Ovary (tissue), 9 donors: ENCODE results near the gene ADCY6. TPM values are rescaled to one million over a fixed set of nuclear protein-coding genes. Genes with fewer than 3 reads are reported as not detected.

Experiments used
- DNase-seq, 5 donors: peaks; one replicate each; pipeline ENCODE4 v3.0.0-alpha.2; 2019 to 2020
- H3K27ac ChIP-seq, 2 donors: fragments of 200-600 bp; one replicate each; pipeline versions ENCODE4 v1.5.1 to v1.8.0; 2019 to 2022
- H3K27me3 ChIP-seq: fragments of 200-600 bp; one replicate; pipeline ENCODE4 v1.8.0; 2022
- H3K36me3 ChIP-seq: fragments of 200-600 bp; sonication (generic); one replicate; pipeline ENCODE4 v1.5.1; 2019
- H3K4me1 ChIP-seq: one replicate; pipeline ENCODE4 v1.8.1; 2013; ENCODE audit warnings: mild to moderate bottlenecking, moderate library complexity; ENCODE audit not compliant: insufficient read depth
- H3K4me3 ChIP-seq: fragments of 200-600 bp; sonication (generic); one replicate; pipeline ENCODE4 v1.5.1; 2017
- H3K9me3 ChIP-seq, 2 donors: fragments of 200-600 bp in 1 of 2; sonication (generic) in 1 of 2; one replicate each; pipeline versions ENCODE4 v1.5.1 to v1.8.1; 2013 to 2019; ENCODE audit warnings: mild to moderate bottlenecking in 1 of 2, moderate library complexity in 1 of 2
- EP300 ChIP-seq: sonication (generic); formaldehyde crosslinking; IDR thresholded peaks from one replicate; pipeline ENCODE4 v1.6.1; 2017; ENCODE audit warnings: antibody characterized with exemption
- POLR2A ChIP-seq: fragments of 450-650 bp; IDR thresholded peaks from one replicate; pipeline ENCODE4 v1.6.1; 2017; ENCODE audit warnings: antibody characterized with exemption, mild to moderate bottlenecking, moderate library complexity
- WGBS, 3 donors: extraction: QIAGEN DNeasy Blood & Tissue Kit in 1 of 3; methylation state at CpG; one replicate each; pipeline versions ENCODE4 v1.1.5 to v1.1.7; 2013 to 2017; 5-methylcytosine and 5-hydroxymethylcytosine counted together
- intact Hi-C, 4 donors: fragments of 100-400 bp; cut with DNase I; formaldehyde crosslinking; loops; one replicate each; pipeline versions ENCODE4 v1.11.0 to v1.15.1; 2022 to 2023
- microRNA-seq, 3 donors: library from miRNA; unstranded; fragments of <30 nt; microRNA quantifications; one replicate each; pipeline versions ENCODE4 to v1.2.0, GENCODE V29; 2019 to 2020
- polyA plus RNA-seq, 2 donors: library from polyadenylated mRNA; stranded (reverse); fragments of 200-250 nt in 1 of 2; fragments of 350-450 nt in 1 of 2; fragmentation: Illumina TruSeq in 1 of 2; extraction: RNeasy Lipid Tissue Mini Kit (QIAGEN cat#74804) in 1 of 2; gene quantifications; one replicate each; pipeline ENCODE4 v1.2.3, GENCODE V29; 2013 to 2014
- small RNA-seq: library from RNA; depleted of rRNA; stranded (forward); fragments of <200 nt; gene quantifications from one replicate; pipeline ENCODE3, GENCODE V24; 2016
- total RNA-seq, 7 donors: library from RNA; depleted of rRNA in 2 of 7; stranded (reverse); fragments of >200 nt in 2 of 7; fragmentation: NEBNext Ultra II Directional in 3 of 7; extraction: Animal tissue kit (Norgen Biotek cat#: 25700) in 3 of 7; gene quantifications; one replicate each; pipeline versions ENCODE4 v1.1.0 to v1.2.4, GENCODE V29; 2016 to 2023
- TF ChIP-seq, protein P1 (sequence below), 3 donors: fragments of 450-650 bp in 2 of 3; fragments of 200-600 bp in 1 of 3; IDR thresholded peaks; one replicate each; pipeline versions ENCODE4 v1.5.1 to v1.8.0; 2016 to 2022; ENCODE audit warnings: antibody characterized with exemption in 3 of 3, mild to moderate bottlenecking in 1 of 3
- donor health status: DM: no; HTN: no; CAD: no; lungs with moderate emphysema.
- donor health status: DM: no; HTN: no; CAD: no.
- donor health status: Bipolar disorder and iron deficiency.
- donor health status: DM: yes; HTN: yes; CAD: no.
- donor health status: DM: no; HTN: no; CAD: no.
- donor health status: DM: yes; HTN: yes; CAD: no.

Gene ADCY6
- total and polyA plus RNA-seq, 9 donors, result 14.8 to 83.3 (median 40.6) TPM

DNA sequence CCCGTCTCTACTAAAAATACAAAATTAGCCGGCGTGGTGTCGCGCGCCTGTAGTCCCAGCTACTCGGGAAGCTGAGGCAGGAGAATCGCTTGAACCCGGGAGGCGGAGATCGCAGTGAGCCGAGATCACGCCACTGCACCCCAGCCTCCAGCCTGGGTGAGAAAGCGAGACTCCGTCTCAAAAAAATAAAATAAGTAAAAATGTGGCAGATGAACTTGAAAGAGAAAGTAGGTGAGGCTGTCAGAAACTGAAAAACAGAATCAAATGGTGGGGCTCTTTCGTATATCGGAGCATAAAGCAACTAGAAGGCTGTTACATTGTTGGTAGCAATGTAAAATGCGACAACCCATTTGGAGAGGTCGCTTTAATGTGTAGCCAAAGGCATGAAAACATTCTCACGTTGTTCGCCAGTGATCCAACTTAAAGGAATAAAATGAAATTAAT is 71.6 kb downstream of the ADCY6 start:
- Histone ChIP-seq H3K9me3 (no peaks in the 10 kb centered on the region), H3K27ac (peak overlapping the region; percentile 68 to 89), H3K27me3 (no peaks in the 10 kb centered on the region), H3K36me3 (no peaks in the 10 kb centered on the region), H3K4me1 (peaks cover 2% of the 10 kb centered on the region), H3K4me3 (peak overlapping the region; percentile 49)
- no peak for DNase-seq
- intact Hi-C loops, result no loop called here
- no peak for TF ChIP-seq EP300
- no peak for TF ChIP-seq POLR2A
- TF ChIP-seq, protein P1, sequence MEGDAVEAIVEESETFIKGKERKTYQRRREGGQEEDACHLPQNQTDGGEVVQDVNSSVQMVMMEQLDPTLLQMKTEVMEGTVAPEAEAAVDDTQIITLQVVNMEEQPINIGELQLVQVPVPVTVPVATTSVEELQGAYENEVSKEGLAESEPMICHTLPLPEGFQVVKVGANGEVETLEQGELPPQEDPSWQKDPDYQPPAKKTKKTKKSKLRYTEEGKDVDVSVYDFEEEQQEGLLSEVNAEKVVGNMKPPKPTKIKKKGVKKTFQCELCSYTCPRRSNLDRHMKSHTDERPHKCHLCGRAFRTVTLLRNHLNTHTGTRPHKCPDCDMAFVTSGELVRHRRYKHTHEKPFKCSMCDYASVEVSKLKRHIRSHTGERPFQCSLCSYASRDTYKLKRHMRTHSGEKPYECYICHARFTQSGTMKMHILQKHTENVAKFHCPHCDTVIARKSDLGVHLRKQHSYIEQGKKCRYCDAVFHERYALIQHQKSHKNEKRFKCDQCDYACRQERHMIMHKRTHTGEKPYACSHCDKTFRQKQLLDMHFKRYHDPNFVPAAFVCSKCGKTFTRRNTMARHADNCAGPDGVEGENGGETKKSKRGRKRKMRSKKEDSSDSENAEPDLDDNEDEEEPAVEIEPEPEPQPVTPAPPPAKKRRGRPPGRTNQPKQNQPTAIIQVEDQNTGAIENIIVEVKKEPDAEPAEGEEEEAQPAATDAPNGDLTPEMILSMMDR (IDR thresholded peaks at IDR 0.05), result no peak
- WGBS, 3 donors, result 4 to 8% (median 5%) methylated on average over 21 of the region's 21 CpGs

DNA sequence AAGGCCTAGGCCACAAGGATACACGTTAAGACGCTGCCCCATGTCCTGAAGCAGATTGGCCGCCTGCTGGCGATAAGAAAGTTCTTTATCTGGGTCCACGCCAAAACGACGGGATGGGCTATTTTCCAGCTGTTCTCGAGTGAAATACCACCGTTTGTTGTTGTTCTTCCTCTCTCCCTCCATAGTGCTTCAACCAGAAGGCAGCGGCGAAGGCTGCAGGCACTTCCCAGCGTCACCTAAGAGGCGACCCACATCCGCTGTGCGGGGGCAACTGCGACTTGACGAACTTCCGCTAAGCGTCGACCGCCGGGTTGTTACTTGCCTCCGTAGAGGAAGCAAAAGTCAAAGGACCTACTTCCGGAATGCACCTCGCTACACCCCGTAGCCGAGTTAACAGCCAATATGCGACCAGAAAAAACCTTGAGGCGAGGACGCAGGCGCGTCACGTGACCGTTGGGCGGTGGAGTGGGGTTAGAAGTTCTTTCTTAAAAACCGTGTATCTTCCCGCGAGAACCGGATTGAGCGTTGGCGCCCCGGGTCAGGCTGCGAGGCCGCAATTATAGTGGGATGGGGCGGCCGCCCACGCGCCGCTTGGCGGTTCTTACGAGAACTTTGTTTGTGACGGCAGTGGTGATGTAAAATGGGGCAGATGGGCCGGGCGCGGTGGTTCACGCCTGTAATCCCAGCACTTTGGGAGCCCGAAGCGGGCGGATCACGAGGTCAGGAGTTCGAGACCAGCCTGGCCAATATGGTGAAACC is 72.2 kb downstream of the ADCY6 start, which contains the start of gene CCNT1:
Gene CCNT1, minus strand, starts transcription at position 215 of the 759 bp plus-strand sequence. Its CDS starts 32 bp downstream, at position 183.
- no peaks in the 10 kb centered on the region for H3K36me3 ChIP-seq
- 0% methylated on average over 61 of the region's 61 CpGs for WGBS, 3 donors
- H3K4me1 ChIP-seq, result peaks cover 2% of the 10 kb centered on the region
- H3K4me3 ChIP-seq, result peak within 1 kb of the TSS; percentile 49
- intact Hi-C loops, result no loop called here
- TF ChIP-seq POLR2A, result peak; percentile 83
- TF ChIP-seq EP300, result peak; percentile 70
- TF ChIP-seq, protein P1 (IDR thresholded peaks at IDR 0.05), result peak in 2 of 3 donors; percentile 55
- H3K27ac ChIP-seq, result peak within 1 kb of the TSS; percentile 68 to 89
- no peaks in the 10 kb centered on the region for H3K27me3 ChIP-seq
- H3K9me3 ChIP-seq, result no peaks in the 10 kb centered on the region
- DNase-seq, result peak; percentile 98 to 99 (median 99)

Small RNA genes within 50 kb of the gene (microRNA-seq; reads per million reads assigned to microRNA genes)
- gene MIR4701, result 0 to 0.32 (median 0) reads per million in 3 donors

Small RNA genes within 50 kb of the gene (small RNA-seq; reads per million reads assigned to genes)
- not detected for gene MIR4701
- gene RF00019, result not detected

Other genes with a start within 250 kb of the ADCY6 start
- not detected for gene LALBA, start 219.0 kb downstream of the ADCY6 start, total RNA-seq
- gene LALBA, start 219.0 kb downstream of the ADCY6 start, polyA plus RNA-seq, result not detected
- gene KANSL2, start 106.9 kb downstream of the ADCY6 start, total RNA-seq, result 10 to 100 TPM; 27.5 to 54.1 (median 38.1) TPM
- 10 to 100 TPM; 33.7 to 35.4 TPM for gene KANSL2, start 106.9 kb downstream of the ADCY6 start, polyA plus RNA-seq
- 10 to 100 TPM; 20.1 to 48.8 (median 36.4) TPM for gene CCNT1, start 72.4 kb downstream of the ADCY6 start, total RNA-seq
- 10 to 100 TPM in 1 of 2 donors, 1 to 10 TPM in 1; 7.5 to 18.5 TPM for gene CCNT1, start 72.4 kb downstream of the ADCY6 start, polyA plus RNA-seq
- gene CACNB3, start 29.4 kb upstream of the ADCY6 start, total RNA-seq, result 100 to 1,000 TPM in 3 of 7 donors, 10 to 100 TPM in 4; 24.1 to 162 (median 92.3) TPM
- gene CACNB3, start 29.4 kb upstream of the ADCY6 start, polyA plus RNA-seq, result 10 to 100 TPM; 29.5 to 50.5 TPM
- 10 to 100 TPM; 48.0 to 82.2 (median 70.5) TPM for gene DDX23, start 63.1 kb upstream of the ADCY6 start, total RNA-seq
- gene DDX23, start 63.1 kb upstream of the ADCY6 start, polyA plus RNA-seq, result 100 to 1,000 TPM in 1 of 2 donors, 10 to 100 TPM in 1; 60.0 to 108 TPM
- gene RND1, start 76.8 kb upstream of the ADCY6 start, total RNA-seq, result 1 to 10 TPM in 1 of 7 donors, under 1 TPM in 6; 0.23 to 3.8 (median 0.38) TPM
- 1 to 10 TPM; 1.2 to 2.1 TPM for gene RND1, start 76.8 kb upstream of the ADCY6 start, polyA plus RNA-seq
- gene FKBP11, start 136.4 kb upstream of the ADCY6 start, total RNA-seq, result 10 to 100 TPM in 6 of 7 donors, 1 to 10 TPM in 1; 6.6 to 25.1 (median 14.7) TPM
- 10 to 100 TPM; 15.8 to 40.9 TPM for gene FKBP11, start 136.4 kb upstream of the ADCY6 start, polyA plus RNA-seq
- 100 to 1,000 TPM in 4 of 7 donors, 10 to 100 TPM in 3; 25.5 to 123 (median 100) TPM for gene ARF3, start 168.4 kb upstream of the ADCY6 start, total RNA-seq
- 100 to 1,000 TPM in 1 of 2 donors, 10 to 100 TPM in 1; 59.0 to 243 TPM for gene ARF3, start 168.4 kb upstream of the ADCY6 start, polyA plus RNA-seq
- gene WNT10B, start 182.6 kb upstream of the ADCY6 start, total RNA-seq, result under 1 TPM in 1 of 7 donors, not detected in 6; 0.24 TPM
- gene WNT10B, start 182.6 kb upstream of the ADCY6 start, polyA plus RNA-seq, result under 1 TPM; 0.19 to 0.97 TPM
- not detected for gene WNT1, start 189.2 kb upstream of the ADCY6 start, total RNA-seq
- not detected for gene WNT1, start 189.2 kb upstream of the ADCY6 start, polyA plus RNA-seq
- under 1 TPM in 1 of 7 donors, not detected in 6; 0.05 TPM for gene DDN, start 210.3 kb upstream of the ADCY6 start, total RNA-seq
- gene DDN, start 210.3 kb upstream of the ADCY6 start, polyA plus RNA-seq, result under 1 TPM; 0.04 to 0.28 TPM
- gene PRKAG1, start 229.7 kb upstream of the ADCY6 start, total RNA-seq, result 10 to 100 TPM; 25.6 to 58.2 (median 35.8) TPM
- 10 to 100 TPM; 38.3 to 98.5 TPM for gene PRKAG1, start 229.7 kb upstream of the ADCY6 start, polyA plus RNA-seq